OCI-LY3 (cell line): ENCODE data around the gene SSBP1.

ENCODE experiments used
- H2AFZ ChIP-seq: fragments of 200-600, 300-600 bp; shearing (Covaris generic); 2 replicates; pipeline ENCODE4 v1.6.0; 2014; ENCODE audit warnings: antibody characterized with exemption, low read depth, low read length
- H3K27ac ChIP-seq: fragments of 200-600, 300-600 bp; sonication (generic); 2 replicates; pipeline ENCODE4 v1.5.1; 2014; ENCODE audit warnings: mild to moderate bottlenecking, low read length, moderate library complexity, mixed read lengths
- H3K27me3 ChIP-seq: fragments of 200-600, 300-600 bp; sonication (generic); 2 replicates; pipeline ENCODE4 v1.6.1; 2014; ENCODE audit warnings: low read depth, low read length, mixed read lengths
- H3K36me3 ChIP-seq: fragments of 200-600, 300-600 bp; sonication (generic); replicated peaks from 2 replicates; pipeline ENCODE3; 2014; ENCODE audit warnings: low read depth, low read length, mixed read lengths
- H3K4me1 ChIP-seq: fragments of 300-600, 200-600 bp; sonication (generic); 2 replicates; pipeline ENCODE4 v1.6.1; 2014; ENCODE audit warnings: low read length, mixed read lengths
- H3K4me2 ChIP-seq: fragments of 200-600, 300-600 bp; sonication (generic); 2 replicates; pipeline ENCODE4 v1.6.1; 2014; ENCODE audit warnings: low read length, mixed read lengths
- H3K4me3 ChIP-seq: fragments of 300-600, 200-600 bp; sonication (generic); 2 replicates; pipeline ENCODE4 v1.5.1; 2014; ENCODE audit warnings: antibody characterized with exemption, mild to moderate bottlenecking, low read length, moderate library complexity
- H3K79me2 ChIP-seq: fragments of 300-600, 200-600 bp; shearing (Covaris generic); 2 replicates; pipeline ENCODE4 v1.6.1; 2014; ENCODE audit warnings: mild to moderate bottlenecking, low read length, mixed read lengths
- H3K9ac ChIP-seq: fragments of 300-600, 200-600 bp; shearing (Covaris generic); 2 replicates; pipeline ENCODE4 v1.6.0; 2014; ENCODE audit warnings: mild to moderate bottlenecking, low read length, moderate library complexity
- H3K9me3 ChIP-seq: fragments of 200-600, 300-600 bp; shearing (Covaris generic); 2 replicates; pipeline ENCODE4 v1.6.1; 2014; ENCODE audit warnings: low read length, mixed read lengths; ENCODE audit not compliant: insufficient read depth
- H4K20me1 ChIP-seq: fragments of 200-600, 300-600 bp; sonication (generic); 2 replicates; pipeline ENCODE4 v1.6.1; 2016; ENCODE audit warnings: low read length, mixed read lengths; ENCODE audit not compliant: insufficient read depth
- EZH2phosphoT487 ChIP-seq: fragments of 200-600 bp; shearing (Covaris generic); IDR thresholded peaks from 2 replicates; pipeline ENCODE4 v1.6.1; 2018; ENCODE audit warnings: antibody characterized with exemption, mixed run types, low read depth
- TF ChIP-seq, protein P1 (sequence below): fragments of 200-600, 300-600 bp; sonication (generic); IDR thresholded peaks from 2 replicates; pipeline ENCODE4 v1.5.1; 2014; ENCODE audit warnings: antibody characterized with exemption, low read length, low read depth

The SSBP1 gene

DNA sequence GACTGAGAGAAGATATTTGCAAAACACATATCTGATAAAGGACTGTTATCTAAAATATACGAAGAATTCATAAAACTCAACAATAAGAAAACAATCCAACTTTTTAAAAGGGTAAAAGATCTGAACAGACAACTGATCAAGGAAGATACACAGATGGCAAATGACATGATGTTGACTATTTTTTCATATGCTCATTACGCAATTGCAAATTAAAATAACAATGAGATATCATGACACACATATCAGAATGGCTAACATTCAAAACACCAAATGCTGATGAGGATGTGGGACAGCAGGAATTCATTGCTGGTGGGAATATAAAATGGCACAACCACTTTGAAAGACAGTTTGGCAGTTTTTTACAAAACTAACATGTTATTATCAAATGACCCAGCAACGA lies 45.1 kb upstream of the SSBP1 start:
- no peak overlapping the region for H2AFZ ChIP-seq
- no peaks in the 10 kb centered on the region for H3K9me3 ChIP-seq
- no peaks in the 10 kb centered on the region for H3K27me3 ChIP-seq
- peaks cover 66% of the 10 kb centered on the region for H4K20me1 ChIP-seq
- no peak overlapping the region for H3K4me2 ChIP-seq
- TF ChIP-seq, protein P1, sequence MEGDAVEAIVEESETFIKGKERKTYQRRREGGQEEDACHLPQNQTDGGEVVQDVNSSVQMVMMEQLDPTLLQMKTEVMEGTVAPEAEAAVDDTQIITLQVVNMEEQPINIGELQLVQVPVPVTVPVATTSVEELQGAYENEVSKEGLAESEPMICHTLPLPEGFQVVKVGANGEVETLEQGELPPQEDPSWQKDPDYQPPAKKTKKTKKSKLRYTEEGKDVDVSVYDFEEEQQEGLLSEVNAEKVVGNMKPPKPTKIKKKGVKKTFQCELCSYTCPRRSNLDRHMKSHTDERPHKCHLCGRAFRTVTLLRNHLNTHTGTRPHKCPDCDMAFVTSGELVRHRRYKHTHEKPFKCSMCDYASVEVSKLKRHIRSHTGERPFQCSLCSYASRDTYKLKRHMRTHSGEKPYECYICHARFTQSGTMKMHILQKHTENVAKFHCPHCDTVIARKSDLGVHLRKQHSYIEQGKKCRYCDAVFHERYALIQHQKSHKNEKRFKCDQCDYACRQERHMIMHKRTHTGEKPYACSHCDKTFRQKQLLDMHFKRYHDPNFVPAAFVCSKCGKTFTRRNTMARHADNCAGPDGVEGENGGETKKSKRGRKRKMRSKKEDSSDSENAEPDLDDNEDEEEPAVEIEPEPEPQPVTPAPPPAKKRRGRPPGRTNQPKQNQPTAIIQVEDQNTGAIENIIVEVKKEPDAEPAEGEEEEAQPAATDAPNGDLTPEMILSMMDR: no peak
- no peak for TF ChIP-seq EZH2phosphoT487
- peaks cover 4% of the 10 kb centered on the region for H3K36me3 ChIP-seq
- H3K9ac ChIP-seq: no peak overlapping the region
- H3K27ac ChIP-seq: no peak overlapping the region
- H3K4me1 ChIP-seq: peaks cover under 1% of the 10 kb centered on the region; the same call in 1 of the 2 replicates
- peaks cover 48% of the 10 kb centered on the region for H3K79me2 ChIP-seq
- H3K4me3 ChIP-seq: no peak overlapping the region

DNA sequence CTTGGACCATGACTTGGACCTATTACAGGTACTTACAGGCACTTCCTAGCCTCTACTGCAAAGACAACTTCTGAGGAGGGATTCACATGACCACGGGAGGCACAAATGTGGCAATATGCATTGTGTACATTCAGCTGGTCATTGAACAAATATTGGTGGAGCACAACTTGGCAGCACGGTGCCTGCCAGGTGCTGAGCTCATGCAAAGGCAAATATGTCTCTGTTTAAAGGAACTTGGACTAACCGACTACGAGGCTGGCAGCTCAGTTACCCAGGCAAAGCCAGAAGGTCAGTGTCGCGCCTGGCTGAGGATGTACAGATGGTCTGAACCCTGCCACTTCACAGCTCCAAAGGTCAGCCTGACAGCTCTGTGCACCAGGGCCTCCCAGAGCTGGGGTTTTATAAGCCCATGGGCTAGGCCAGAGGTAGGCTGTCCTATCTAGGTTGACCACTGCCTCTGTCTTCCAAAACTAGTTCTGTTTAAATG lies 42.3 kb upstream of the SSBP1 start:
- Histone ChIP-seq H3K4me2 (no peak overlapping the region), H3K4me3 (no peak overlapping the region), H3K27ac (no peak overlapping the region), H2AFZ (no peak overlapping the region), H4K20me1 (peaks cover 67% of the 10 kb centered on the region), H3K9me3 (no peaks in the 10 kb centered on the region), H3K36me3 (no peaks in the 10 kb centered on the region), H3K9ac (no peak overlapping the region), H3K4me1 (peaks cover 19% of the 10 kb centered on the region), H3K27me3 (no peaks in the 10 kb centered on the region), H3K79me2 (peaks cover 52% of the 10 kb centered on the region)
- TF ChIP-seq, protein P1: no peak
- no peak for TF ChIP-seq EZH2phosphoT487

DNA sequence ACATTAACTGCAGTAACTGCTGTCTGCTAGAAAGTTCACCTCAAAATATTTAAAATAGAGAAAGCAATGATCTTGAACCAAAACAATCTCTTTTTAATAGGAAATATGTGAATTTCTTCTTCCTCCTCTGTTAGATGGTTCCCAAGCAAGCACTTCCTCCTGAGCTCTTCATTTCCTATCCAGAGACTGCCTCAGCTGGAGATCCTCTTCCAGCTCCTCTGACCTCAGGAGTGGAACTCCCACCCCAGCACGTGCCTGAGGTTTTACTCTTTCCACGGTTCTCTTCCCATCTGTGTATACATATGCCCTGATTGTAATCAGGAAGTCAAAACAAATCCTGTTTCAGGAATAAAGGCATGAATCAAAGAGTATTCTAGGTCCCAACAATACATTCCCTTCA lies 41.8 kb upstream of the SSBP1 start:
- Histone ChIP-seq H3K4me3 (no peak overlapping the region), H3K4me2 (no peak overlapping the region), H3K27me3 (no peaks in the 10 kb centered on the region), H3K4me1 (peaks cover 19% of the 10 kb centered on the region), H3K36me3 (no peaks in the 10 kb centered on the region), H4K20me1 (peaks cover 64% of the 10 kb centered on the region), H3K9me3 (no peaks in the 10 kb centered on the region), H2AFZ (no peak overlapping the region), H3K27ac (no peak overlapping the region), H3K79me2 (peaks cover 51% of the 10 kb centered on the region), H3K9ac (no peak overlapping the region)
- TF ChIP-seq, protein P1: no peak
- no peak for TF ChIP-seq EZH2phosphoT487

DNA sequence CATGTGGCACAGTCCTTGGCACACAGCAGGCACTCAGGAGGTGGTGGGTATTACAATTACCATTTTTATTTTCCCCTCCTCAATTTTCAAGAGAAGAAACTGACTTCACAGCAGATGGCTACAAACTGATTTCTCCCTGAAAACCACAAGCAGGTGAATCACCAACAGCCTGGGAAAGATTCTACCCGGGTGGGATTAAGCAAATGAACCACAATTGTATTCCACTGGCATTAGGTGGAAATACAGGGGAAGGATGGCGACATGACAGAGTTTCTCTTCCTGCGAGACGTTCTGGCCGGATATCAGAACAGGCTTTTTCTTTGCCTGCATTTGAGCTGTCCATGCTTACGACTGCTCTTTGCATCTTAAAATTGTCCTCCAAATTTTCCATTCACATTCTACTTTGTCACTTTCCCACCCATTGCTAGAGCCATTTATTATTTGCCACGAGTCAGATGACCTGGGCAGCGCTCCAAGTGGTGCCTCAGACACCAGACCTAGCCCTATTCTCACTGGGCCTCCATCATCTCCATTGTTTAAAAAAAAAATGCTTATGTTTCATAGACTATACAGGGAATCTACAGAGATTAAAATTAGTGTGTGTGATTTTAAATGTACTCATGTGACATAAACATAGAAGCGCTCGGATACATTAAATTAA lies 40.8 kb upstream of the SSBP1 start:
- Histone ChIP-seq H3K4me2 (no peak overlapping the region), H3K27me3 (no peaks in the 10 kb centered on the region), H2AFZ (no peak overlapping the region), H3K4me3 (no peak overlapping the region), H3K36me3 (no peaks in the 10 kb centered on the region), H3K9ac (no peak overlapping the region), H3K27ac (no peak overlapping the region), H3K9me3 (no peaks in the 10 kb centered on the region), H3K79me2 (peaks cover 46% of the 10 kb centered on the region), H4K20me1 (peaks cover 54% of the 10 kb centered on the region), H3K4me1 (peaks cover 19% of the 10 kb centered on the region)
- TF ChIP-seq EZH2phosphoT487: no peak
- TF ChIP-seq, protein P1: no peak
